Endodermal cell (in vitro differentiated cells): ENCODE results near the gene BHLHE40. TPM values are rescaled to one million over a fixed set of nuclear protein-coding genes. Genes with fewer than 3 reads are reported as not detected.

Experiments
- DNase-seq: peaks from one replicate; pipeline ENCODE4 v3.0.0-alpha.2; 2017
- H3K27ac ChIP-seq: 2 replicates; pipeline ENCODE4 v1.5.1; 2013; ENCODE audit warnings: mild to moderate bottlenecking, low read depth, low read length, moderate library complexity
- H3K27me3 ChIP-seq: 2 replicates; pipeline ENCODE4 v1.6.1; 2013; ENCODE audit warnings: mild to moderate bottlenecking, low read length, moderate library complexity; ENCODE audit not compliant: insufficient read depth, control insufficient read depth, poor library complexity, severe bottlenecking
- H3K36me3 ChIP-seq: 2 replicates; pipeline ENCODE4 v1.7.0; 2013; ENCODE audit warnings: mild to moderate bottlenecking, low read length, moderate library complexity; ENCODE audit not compliant: control insufficient read depth, insufficient read depth
- H3K4me1 ChIP-seq: one replicate; pipeline ENCODE4 v1.7.0; 2013; ENCODE audit warnings: low read length; ENCODE audit not compliant: control insufficient read depth, insufficient read depth
- H3K4me3 ChIP-seq: 2 replicates; pipeline ENCODE4 v1.5.1; 2013; ENCODE audit warnings: mild to moderate bottlenecking, low read length, moderate library complexity
- H3K9ac ChIP-seq: 2 replicates; pipeline ENCODE4 v1.6.1; 2013; ENCODE audit warnings: mild to moderate bottlenecking, low read length, moderate library complexity; ENCODE audit not compliant: poor library complexity, severe bottlenecking; ENCODE audit errors: extremely low read depth
- H3K9me3 ChIP-seq: 2 replicates; pipeline ENCODE4 v1.6.1; 2013; ENCODE audit warnings: mild to moderate bottlenecking, low read length, moderate library complexity; ENCODE audit not compliant: control insufficient read depth
- H3K27ac Mint-ChIP-seq: 2 replicates; pipeline ENCODE4 v1.8.0; 2020; ENCODE audit warnings: mixed read lengths
- H3K27me3 Mint-ChIP-seq: 2 replicates; pipeline ENCODE4 v1.8.0; 2021; ENCODE audit warnings: mild to moderate bottlenecking, mixed read lengths; ENCODE audit not compliant: insufficient read depth
- H3K36me3 Mint-ChIP-seq: 2 replicates; pipeline ENCODE4 v1.8.0; 2020; ENCODE audit warnings: low read depth, mixed read lengths
- H3K4me1 Mint-ChIP-seq: 2 replicates; pipeline ENCODE4 v1.8.0; 2020; ENCODE audit warnings: mixed read lengths
- H3K4me3 Mint-ChIP-seq: 2 replicates; pipeline ENCODE4 v1.8.0; 2020; ENCODE audit warnings: mild to moderate bottlenecking, moderate library complexity, mixed read lengths
- H3K9me3 Mint-ChIP-seq: 2 replicates; pipeline ENCODE4 v1.8.0; 2020; ENCODE audit warnings: mild to moderate bottlenecking, mixed read lengths
- WGBS, 2 experiments: methylation state at CpG; one replicate each; pipeline versions ENCODE4 v1.1.5 to v1.1.7; 2013; ENCODE audit warnings: missing lambda C conversion rate in 2 of 2, mixed read lengths in 1 of 2; ENCODE audit not compliant: insufficient coverage in 1 of 2, insufficient read length in 1 of 2; 5-methylcytosine and 5-hydroxymethylcytosine counted together
- total RNA-seq, 2 donors: library from RNA; stranded (reverse); fragmentation: NEBNext Ultra II Directional in 1 of 2; extraction: Animal tissue kit (Norgen Biotek cat#: 25700) in 1 of 2; gene quantifications; 2 replicates in 1 of 2; 3 replicates in 1 of 2; pipeline ENCODE4 v1.2.1, GENCODE V29; 2021
- TF ChIP-seq, protein P1 (sequence below): fragments of 200-600 bp; sonication (generic); conservative IDR thresholded peaks from 2 replicates; pipeline ENCODE4 v1.5.0; 2021; ENCODE audit warnings: antibody characterized with exemption, mild to moderate bottlenecking

Gene BHLHE40
- total RNA-seq, 2 donors from 2014 or later: 2.6 to 2.9 TPM

DNA sequence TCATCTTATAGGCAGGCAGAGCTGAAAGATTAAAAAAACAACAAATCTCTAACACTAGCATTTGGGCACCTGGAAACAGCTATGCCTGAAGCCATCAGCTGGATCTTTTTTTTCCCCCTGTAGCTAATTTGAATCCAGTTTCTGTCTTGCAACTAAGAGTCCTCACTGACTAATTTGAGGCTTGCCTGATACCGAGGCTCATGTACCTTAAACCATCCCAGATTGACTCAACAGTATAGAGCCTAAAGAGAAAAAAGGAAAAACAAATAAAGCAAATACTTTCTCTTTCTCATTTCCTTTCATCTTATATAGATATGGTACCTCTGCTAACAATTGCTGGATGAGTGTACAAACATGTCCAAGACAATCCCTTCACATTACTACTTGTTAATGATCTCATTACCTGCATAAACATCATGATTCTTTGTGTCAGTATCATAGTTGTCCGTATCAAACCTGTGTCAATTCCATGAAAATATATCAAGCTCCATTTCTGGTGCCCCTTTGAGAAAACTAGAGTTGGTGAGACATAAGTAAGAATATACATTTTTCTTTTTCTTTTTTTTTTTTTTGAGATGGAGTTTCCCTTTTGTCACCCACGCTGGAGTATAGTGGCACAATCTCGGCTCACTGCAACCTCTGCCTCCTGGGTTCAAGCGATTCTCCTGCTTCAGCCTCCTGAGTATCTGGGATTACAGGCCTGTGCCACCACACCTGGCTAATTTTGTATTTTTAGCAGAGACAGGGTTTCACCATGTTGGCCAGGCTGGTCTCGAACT, 43.1 kb downstream of the BHLHE40 start:
- Histone ChIP-seq H3K9me3 (no peaks in the 10 kb centered on the region), H3K27ac (no peak overlapping the region), H3K36me3 (no peaks in the 10 kb centered on the region), H3K4me1 (peaks cover 12% of the 10 kb centered on the region), H3K9ac (no peak overlapping the region), H3K27me3 (peaks cover 7% of the 10 kb centered on the region), H3K4me3 (no peak overlapping the region)
- no peak overlapping the region for H3K4me3 Mint-ChIP-seq
- 81 to 95% methylated on average over 4 to 6 of the region's 6 CpGs for WGBS, 2 experiments
- no peaks in the 10 kb centered on the region for H3K36me3 Mint-ChIP-seq
- no peaks in the 10 kb centered on the region for H3K9me3 Mint-ChIP-seq
- peaks cover 29% of the 10 kb centered on the region for H3K27me3 Mint-ChIP-seq
- TF ChIP-seq, protein P1, sequence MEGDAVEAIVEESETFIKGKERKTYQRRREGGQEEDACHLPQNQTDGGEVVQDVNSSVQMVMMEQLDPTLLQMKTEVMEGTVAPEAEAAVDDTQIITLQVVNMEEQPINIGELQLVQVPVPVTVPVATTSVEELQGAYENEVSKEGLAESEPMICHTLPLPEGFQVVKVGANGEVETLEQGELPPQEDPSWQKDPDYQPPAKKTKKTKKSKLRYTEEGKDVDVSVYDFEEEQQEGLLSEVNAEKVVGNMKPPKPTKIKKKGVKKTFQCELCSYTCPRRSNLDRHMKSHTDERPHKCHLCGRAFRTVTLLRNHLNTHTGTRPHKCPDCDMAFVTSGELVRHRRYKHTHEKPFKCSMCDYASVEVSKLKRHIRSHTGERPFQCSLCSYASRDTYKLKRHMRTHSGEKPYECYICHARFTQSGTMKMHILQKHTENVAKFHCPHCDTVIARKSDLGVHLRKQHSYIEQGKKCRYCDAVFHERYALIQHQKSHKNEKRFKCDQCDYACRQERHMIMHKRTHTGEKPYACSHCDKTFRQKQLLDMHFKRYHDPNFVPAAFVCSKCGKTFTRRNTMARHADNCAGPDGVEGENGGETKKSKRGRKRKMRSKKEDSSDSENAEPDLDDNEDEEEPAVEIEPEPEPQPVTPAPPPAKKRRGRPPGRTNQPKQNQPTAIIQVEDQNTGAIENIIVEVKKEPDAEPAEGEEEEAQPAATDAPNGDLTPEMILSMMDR: no peak
- no peak overlapping the region for H3K27ac Mint-ChIP-seq
- H3K4me1 Mint-ChIP-seq: peaks cover 12% of the 10 kb centered on the region
- DNase-seq: no peak

DNA sequence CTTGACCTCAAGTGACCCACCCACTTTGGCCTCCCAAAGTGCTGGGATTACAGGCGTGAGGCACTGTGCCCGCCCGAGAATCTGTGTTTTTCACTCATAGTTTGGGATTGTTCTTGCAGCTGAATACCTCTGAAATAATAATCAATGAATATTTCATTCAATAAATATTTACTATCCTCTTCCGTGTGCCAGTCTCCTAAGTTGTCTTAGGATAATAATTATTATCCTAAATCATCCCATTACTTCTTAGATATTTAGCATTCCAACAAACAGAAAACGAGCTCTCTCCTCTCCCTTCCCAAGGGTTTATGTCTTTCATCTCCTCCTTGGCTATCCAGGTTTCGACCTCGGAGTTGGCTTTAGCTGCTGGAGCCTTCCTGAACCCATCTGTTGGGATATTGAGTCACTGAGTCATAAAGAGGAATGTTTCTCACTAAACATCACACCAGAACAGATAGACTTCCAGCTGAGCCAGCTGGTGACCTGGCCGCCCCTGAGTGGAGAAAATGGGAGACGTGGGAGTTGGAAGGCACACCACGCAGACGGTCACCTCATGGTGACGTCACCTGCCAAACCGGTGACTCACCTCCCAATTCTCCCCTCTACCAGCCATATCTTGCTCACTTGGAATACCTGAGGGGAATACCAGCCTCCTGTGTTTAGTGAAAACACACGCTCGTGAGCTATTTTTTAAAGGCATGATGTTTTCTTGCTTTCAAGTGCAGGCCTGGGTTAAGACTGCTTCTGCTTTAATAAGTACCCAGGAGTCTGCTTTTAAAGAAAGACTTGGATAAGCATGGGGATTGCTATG, 43.9 kb downstream of the BHLHE40 start:
- no peaks in the 10 kb centered on the region for H3K9me3 Mint-ChIP-seq
- DNase-seq: peak; percentile 94
- TF ChIP-seq, protein P1: no peak
- H3K36me3 Mint-ChIP-seq: no peaks in the 10 kb centered on the region
- H3K27ac Mint-ChIP-seq: peak overlapping the region; percentile 41
- Histone ChIP-seq H3K9ac (no peak overlapping the region), H3K9me3 (no peaks in the 10 kb centered on the region), H3K36me3 (no peaks in the 10 kb centered on the region), H3K27ac (peak overlapping the region; percentile 24), H3K27me3 (peaks cover 7% of the 10 kb centered on the region), H3K4me1 (peaks cover 8% of the 10 kb centered on the region), H3K4me3 (no peak overlapping the region)
- no peak overlapping the region for H3K4me3 Mint-ChIP-seq
- WGBS, 2 experiments: 60 to 80% methylated on average over 4 to 15 of the region's 15 CpGs
- H3K27me3 Mint-ChIP-seq: peaks cover 29% of the 10 kb centered on the region
- peaks cover 7% of the 10 kb centered on the region for H3K4me1 Mint-ChIP-seq

DNA sequence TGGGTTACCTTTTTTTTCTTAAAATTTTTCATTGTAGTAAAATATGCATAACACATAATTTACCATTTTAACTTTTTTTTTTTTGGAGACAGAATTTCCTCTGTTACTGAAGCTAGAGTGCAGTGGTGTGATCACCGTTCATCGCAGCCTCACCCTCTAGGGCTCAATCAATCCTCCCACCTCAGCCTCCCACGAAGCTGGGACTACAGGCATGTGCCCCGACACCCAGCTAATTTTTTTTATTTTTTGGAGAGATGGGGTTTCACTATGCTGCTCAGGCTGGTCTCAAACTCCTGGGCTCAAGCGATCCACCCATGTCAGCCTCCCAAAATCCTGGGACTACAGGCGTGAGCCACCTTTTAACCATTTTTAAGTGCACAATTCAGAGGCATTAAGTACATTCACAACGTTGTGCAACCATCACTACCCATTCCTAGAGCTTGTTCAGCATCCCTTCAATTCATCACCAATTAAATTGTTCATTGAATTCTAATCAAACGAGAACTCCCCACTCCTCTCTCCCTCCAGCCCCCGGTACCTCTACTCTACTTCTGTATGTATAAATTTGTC, 44.6 kb downstream of the BHLHE40 start:
- H3K9me3 ChIP-seq: no peaks in the 10 kb centered on the region
- Mint-ChIP-seq H3K4me1 (no peaks in the 10 kb centered on the region), H3K4me3 (no peak overlapping the region), H3K36me3 (no peaks in the 10 kb centered on the region), H3K27me3 (peaks cover 26% of the 10 kb centered on the region), H3K27ac (no peak overlapping the region), H3K9me3 (no peaks in the 10 kb centered on the region)
- 92 to 95% methylated on average over 6 to 9 of the region's 9 CpGs for WGBS, 2 experiments
- TF ChIP-seq, protein P1: no peak
- no peaks in the 10 kb centered on the region for H3K36me3 ChIP-seq
- peaks cover 2% of the 10 kb centered on the region for H3K4me1 ChIP-seq
- DNase-seq: no peak
- peak overlapping the region; percentile 24 for H3K27ac ChIP-seq
- no peak overlapping the region for H3K4me3 ChIP-seq
- no peak overlapping the region for H3K9ac ChIP-seq
- peaks cover 7% of the 10 kb centered on the region for H3K27me3 ChIP-seq
